ENCODE measurements around the gene TXNDC17.

DNA sequence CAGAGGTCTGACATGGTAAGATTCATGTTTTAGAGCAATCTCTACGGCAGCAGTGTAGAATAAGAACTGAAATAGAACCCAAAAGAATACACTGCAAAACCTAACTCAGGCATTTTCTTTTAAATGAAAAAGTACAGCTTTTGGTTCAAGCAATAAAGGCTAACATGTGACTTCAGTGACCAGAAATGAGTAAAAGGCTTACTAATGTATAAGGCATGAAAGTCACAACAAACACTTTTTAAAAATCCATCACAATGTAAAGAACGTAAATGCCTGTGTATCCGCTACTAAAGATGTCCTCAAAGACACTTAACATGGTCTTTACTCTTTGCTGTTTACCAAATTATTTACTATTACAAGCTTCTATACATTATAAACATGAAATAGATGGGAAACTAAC lies 16.9 kb upstream of the TXNDC17 start:
- TF ChIP-seq USF1 (IDR thresholded peaks at IDR 0.05) (no peak), EGR1 (IDR thresholded peaks at IDR 0.05) (no peak)

Measured in Ishikawa (cell line).